Ammon's horn (tissue), 1 donor: ENCODE measurements around the gene MYL10.
A peak's percentile ranks its signal among the peaks of the same experiment; 100 is the strongest.

Source experiments
- DNase-seq: peaks from one replicate; pipeline ENCODE4 v3.0.0-alpha.2; 2016; ENCODE audit warnings: low spot score

MYL10 gene

DNA sequence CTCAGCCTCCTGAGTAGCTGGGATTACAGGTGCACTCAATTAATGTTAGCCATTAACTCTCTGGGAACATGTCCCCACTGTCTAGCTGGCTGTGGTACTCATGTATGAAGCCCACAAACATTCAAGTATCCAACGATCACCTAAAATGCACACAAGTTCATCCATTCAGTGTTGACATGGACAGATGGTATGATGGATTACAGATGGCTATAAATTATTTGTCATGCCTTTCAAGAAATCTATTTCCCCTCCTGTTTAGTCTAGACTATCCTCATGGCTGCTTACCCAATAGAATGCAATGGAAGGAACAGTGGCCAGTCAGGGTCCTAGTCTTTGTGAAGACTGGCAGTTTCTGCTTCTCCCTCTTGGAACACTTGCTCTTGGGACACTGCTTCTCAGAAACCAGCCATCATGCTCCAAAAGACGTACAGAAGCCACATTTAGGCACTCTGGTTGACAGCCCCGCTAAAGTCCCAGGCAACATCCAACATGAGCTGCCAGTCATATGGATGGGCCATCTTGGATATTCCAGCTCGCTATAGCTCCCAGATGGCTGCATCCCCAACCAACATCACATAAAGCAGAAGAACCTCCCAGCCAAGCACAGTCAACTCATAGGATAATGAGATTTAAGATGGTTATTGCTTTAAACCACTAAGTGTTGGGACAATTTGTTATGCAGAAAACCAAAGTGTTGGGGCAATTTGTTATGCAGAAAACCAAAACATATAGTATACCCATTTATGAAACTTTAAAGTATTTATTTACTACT lies 33.1 kb downstream of the MYL10 start:
- no peak for DNase-seq

DNA sequence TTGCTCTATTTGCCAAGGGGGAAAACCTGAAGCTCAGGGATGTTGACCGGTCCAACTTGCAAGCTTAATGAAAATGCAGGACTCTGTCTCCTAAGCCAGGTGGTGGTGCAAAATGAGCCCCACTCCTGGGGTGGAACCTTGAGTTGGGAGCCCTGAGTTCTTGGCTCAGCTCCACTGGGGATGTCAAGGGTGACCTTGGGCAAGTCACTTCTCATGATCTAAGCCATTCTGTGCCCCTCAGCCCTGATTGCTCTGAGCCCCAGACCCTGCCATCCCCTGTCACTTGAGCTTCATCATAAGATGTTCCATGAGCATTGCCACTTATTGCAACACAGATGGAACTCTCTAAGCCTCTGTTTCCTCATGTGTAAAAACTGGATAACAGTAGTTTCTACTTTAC lies 33.9 kb downstream of the MYL10 start:
- DNase-seq: no peak

GRCh38 chr7:101594790-101595189 lies 34.3 kb downstream of the MYL10 start:
- no peak for DNase-seq

- DNase-seq: no peak
These were observed 35.5 kb downstream of the MYL10 start for GRCh38 chr7:101593556-101593955.

GRCh38 chr7:101591504-101591903 lies 37.6 kb downstream of the MYL10 start:
- DNase-seq: no peak

GRCh38 chr7:101590663-101591435 lies 38.2 kb downstream of the MYL10 start:
- DNase-seq: no peak

DNA sequence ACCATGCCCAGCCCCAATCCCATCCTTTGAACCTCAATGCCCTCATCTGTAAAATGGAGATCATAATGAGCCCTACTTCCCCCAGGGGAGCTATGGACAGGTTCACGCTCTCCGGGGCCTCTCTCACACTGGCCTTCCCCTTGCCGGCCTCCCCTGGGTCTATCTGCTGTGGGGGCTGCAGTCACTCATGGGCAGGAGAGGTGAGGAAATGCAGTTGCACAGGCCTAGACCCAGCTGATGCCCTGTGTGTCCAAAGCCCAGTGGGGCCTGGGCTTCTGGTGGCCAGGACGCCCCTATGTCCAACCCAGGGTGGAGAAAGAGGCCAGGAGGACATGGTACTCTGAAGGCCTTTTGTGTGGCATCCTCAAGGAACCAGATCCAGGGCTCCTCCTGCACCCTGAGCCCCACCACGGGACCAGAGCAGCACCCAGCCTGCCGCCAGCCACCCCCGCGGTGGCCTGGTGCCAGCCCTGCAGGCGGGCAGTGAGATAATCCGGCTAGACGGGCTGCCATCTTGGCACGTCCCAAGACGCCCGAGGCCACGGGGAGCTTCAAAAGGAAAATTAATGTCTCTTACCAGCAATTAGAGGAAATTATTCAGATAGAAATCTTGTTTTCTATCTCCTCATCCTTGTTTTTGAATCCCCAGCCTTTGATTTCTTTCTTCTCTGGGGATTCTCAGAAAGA lies 39.0 kb downstream of the MYL10 start:
- no peak for DNase-seq

GRCh38 chr7:101589052-101589451 lies 40.0 kb downstream of the MYL10 start:
- no peak for DNase-seq

GRCh38 chr7:101588131-101588935 lies 40.8 kb downstream of the MYL10 start:
- DNase-seq: no peak

- DNase-seq: no peak
These were observed 42.0 kb downstream of the MYL10 start for GRCh38 chr7:101586906-101587677.

- DNase-seq: no peak
These were observed 42.8 kb downstream of the MYL10 start for GRCh38 chr7:101586078-101586905.

- DNase-seq: no peak
These were observed 46.1 kb downstream of the MYL10 start for GRCh38 chr7:101582971-101583370.

- no peak for DNase-seq
These were observed 47.2 kb downstream of the MYL10 start for GRCh38 chr7:101581891-101582290.

DNA sequence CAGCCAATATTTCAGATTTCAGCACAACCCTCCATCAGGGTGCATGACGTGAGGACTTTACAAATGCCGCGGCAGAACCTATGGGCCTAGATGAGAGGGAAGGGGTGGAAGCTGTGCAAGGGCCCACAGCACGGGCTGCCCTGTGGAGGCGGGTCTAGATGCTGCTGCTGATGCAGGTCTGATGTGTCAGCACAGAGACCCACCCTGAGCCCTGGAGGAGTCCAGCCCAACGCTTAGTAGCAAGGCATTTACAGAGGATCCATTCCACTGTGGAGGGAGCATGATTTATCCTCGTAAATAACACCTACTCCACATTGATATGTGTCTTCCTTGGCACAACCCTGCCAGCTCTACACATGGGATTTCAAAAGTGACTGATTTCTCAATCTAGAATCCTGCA lies 48.5 kb downstream of the MYL10 start:
- DNase-seq: no peak

DNA sequence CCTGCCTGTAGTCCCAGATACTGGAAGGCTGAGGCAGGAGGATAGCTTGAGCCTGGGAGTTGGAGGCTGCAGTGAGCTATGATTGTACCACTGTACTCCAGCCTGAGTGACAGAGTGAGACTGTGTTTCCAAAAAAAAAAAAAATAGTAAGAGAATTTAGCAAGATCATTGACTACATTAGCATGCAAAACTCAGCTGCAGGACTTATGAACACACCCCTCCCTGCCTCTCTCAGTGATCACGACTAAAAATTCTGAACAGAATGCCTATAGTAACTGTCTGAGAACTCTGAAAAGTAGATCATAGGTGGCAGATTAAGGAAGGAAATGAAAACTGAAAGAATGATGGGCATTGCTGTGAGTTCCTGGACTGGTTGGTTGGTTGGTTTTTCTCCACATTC lies 50.5 kb downstream of the MYL10 start:
- no peak for DNase-seq

- DNase-seq: no peak
These were observed 52.1 kb downstream of the MYL10 start for GRCh38 chr7:101576998-101577397.

- DNase-seq: no peak
These were observed 53.4 kb downstream of the MYL10 start for GRCh38 chr7:101575721-101576120.

DNA sequence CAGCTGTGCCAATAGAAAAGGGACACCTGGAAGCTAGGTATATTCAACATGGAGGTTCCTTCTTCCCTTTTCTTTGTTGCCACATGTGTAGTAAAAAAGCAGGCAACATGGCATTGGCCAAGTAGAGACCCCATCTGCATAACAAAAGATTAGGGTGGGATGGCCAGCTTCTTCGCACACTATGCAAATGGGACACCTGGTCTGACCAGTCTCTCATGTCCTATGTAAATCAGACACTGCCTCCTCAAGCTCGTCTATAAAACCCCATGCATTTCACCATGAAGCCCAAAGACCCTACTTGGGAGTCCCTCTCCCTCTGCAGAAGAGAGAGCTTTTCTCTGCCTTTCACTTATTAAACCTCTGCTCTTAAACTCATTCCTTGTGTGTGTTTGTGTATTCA lies 53.9 kb downstream of the MYL10 start:
- no peak for DNase-seq

DNA sequence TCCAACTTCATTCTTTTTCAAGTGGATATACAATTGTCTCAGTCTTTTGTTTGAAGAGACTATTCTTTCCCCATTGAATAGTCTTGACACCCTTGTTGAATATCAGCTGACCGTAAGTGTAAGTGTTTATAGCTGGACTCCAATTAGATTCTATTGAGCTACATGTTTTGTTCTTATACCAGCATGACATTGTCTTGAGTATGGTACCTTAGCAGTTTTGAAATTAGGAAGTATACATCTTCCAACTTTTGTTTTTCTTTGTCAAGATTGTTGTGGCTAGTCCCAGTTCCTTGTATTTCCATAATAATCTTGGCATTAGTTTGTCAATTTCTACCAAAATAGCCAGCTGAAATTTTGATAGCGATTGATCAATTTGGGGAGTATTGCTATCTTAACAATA lies 56.9 kb downstream of the MYL10 start:
- no peak for DNase-seq

DNA sequence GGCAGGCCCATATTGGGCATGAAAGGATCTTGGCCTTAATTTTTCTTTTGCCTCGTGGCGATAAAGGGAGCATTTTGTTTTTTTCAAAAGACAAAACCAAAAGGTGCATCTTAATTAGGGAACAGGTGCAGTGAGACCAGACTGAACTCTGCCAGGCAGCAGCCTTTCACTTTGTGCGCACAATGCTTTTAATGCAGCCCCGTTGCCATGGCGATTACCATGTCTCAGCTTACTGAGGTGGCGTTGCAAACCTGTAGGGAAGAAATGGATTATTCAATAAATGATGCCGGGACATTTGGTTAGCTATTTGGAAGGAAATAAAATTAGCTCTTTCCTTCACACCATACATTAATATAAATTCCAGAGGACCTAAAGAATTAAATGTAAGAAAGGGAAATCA lies 61.9 kb downstream of the MYL10 start:
- DNase-seq: peak; percentile 23
